GM18520 (cell line): ENCODE measurements around the gene FDXR.

ENCODE experiments used
- ATAC-seq: cut with Tn5 transposase; IDR thresholded peaks from one replicate; pipeline ENCODE4 v1.9.1; 2021; ENCODE audit not compliant: unreplicated experiment

Gene FDXR

DNA sequence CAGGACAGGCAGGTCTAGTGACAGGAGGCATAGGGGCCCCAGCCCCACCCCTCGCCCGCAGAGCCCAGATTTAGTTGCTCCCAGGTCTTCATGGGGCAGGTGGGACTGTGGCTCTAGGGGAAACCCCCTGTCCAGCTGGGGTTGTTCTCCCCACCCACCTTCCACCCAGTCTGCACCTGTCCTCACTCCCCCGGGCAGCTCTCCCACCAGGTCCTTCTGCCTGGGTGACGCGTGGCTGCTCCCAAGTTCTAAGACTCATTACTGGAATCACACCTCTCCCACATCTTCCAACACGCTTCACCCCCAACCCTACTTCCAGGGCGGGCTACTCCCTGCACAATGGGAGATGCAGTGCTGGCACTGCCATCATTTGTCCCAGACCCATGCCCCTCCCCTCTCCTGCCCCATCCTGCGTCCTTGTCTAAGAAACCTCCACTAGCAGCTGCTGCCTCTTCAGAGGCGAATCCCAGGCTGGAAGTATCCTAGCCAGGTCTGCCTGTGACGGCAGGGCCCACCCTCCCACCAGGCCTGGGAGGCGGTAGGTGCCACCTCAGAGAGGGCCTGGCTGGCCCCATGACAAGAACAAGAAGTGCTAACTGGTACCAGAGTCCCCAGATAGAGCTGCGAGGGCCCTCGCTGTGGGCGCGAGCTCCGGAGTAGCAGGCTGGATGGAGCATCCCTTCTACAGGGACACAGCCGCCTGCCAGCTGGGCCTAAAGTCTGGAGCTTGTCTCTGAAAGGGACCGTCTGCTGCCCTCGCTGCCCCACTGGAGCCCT lies 35.9 kb downstream of the FDXR start:
- ATAC-seq, result no peak

DNA sequence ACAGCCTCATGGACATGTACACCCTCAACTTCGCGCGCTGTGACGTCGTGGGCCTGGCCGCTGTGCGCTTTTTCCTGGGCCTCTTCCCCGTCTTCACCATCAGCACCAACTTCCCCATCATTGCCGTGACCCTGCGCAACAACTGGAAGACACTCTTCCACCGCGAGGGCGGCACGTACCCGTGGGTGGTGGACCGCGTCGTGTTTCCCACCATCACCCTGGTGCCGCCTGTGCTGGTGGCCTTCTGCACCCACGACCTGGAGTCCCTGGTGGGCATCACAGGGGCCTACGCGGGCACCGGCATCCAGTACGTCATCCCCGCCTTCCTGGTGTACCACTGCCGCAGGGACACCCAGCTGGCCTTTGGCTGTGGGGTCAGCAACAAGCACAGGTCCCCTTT lies 36.6 kb downstream of the FDXR start:
- ATAC-seq, result no peak

DNA sequence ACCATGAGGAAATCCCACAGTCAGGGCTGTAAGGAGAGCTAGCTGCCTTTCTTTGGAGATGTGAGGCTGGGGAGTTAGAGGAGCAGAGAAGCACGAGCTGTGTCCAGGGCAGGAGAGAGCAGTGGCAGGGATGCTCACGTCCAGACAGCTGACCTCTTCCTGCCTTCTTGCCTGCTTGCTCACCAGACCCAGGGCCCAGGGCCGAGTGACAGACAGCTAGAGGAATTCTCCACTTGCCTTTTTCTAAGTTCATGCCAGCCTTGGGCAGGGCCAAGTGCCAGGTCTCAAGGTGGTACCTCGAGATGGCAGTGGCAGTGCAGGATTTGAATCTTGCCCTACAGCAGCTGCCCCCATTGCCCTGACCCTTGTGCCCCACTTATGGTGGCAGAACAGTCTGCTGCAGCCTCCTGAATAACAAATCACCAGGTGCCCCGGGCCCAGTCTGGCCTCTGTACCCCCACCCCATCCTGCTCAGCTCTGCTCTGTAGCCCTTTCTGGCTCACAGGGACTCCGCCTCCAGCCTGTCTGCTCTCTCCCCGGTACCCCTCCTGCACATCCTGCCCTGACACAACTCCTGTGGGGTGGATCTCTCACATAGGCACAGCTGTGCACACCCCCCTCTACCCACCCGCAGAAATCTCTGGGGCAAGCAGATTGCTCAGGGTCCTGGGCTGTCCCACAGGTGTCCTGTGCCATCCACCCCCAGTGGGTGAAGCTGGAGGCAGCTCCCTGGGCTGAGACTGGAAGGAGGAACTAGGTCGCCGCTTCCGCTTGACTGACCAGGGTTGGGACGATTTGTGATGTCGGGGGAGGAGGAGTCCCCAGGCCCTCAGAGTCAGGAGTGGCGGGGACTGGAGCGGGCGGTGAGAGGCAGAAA lies 39.1 kb downstream of the FDXR start:
- ATAC-seq, result no peak

DNA sequence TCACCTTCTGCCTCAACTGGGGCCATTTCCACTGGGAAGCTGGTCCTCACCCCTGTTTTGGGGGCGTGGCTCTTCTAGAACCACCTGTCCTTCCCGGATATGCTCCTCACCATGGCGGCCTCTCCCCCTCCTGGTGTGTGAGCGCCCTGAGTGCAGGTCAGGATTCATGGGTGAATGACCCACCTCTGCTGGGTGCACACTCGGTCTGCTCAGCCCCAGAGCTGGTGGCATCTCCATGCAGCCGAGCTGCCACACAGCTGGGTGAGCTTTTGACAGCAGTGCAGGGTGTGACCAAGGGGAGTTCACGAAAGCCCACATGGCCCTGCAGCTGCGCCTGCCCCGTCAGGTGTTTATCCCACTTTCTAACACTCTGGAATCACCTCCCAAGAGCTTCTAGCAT lies 40.4 kb downstream of the FDXR start:
- ATAC-seq, result no peak

DNA sequence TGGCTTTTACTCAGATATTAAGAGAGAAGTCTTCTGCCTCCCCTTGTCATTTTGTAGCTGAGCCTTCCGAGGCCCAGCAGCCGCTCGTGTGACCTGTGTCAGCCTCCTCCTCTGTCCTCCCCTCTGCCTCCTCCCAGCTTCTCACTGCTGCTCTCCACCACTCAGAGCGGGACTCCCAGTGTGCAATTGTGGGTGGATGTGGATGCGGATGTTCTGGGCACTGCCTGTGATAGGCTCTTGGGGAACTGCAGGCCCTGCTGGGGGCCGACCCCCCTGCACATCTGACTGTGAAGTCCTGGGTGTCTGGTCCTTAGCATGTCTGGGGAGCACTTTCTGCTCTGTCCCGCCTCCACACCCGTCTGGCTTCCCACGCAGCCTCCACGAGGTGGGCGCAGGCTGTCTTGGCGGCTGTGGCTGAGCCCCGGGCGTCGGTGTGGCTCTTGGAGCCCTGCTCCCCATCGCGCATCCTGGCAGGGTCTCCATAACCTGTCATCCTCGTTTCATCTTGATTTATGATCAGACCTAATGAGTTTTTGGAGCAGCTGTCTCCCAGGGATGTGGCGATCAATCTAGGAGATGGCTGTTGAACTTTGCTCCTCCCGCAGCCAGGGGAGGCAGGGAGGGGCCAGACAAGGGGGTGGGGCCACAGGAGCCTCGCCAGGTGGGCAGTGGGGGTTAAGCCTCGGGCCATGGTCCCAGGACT lies 41.2 kb downstream of the FDXR start:
- no peak for ATAC-seq

DNA sequence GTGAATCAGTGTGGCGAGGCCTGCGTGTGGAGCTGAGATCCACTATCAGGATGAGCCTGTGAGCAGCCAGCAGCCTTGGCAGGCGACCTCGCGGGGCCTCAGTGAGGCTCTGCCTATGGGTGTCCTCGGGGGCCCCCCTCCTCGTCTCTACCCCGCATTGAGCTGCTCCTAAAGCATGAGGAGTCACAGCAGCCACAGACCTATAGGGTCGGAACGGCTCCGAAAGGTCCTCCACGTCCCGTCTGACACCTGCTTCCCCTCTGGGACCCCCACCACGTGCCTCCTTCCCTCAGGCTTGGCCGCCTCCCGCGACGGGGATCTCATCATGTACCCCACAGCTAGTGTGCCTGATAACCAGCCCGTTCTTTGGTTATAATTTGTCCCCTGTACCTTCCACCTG lies 41.9 kb downstream of the FDXR start:
- no peak for ATAC-seq

DNA sequence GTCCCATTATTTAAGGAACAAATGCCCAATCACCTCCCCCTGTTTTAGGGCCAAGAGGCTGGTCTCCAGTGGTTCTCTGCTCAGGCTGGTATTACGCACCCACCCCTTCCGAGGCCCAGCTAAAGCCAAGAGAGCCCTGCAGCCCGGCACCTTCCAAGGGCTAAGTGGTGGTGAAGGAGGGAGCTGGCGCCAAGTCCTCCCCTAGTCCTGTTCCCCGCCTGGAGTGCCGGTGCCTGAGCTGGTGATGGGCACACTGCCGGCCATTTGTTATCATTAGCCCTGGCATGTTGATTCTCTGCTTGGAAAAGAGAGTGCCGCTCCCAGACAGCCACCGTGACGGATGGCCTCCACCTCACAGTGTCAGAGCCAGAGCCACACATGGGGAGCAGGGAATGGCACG lies 45.0 kb downstream of the FDXR start:
- no peak for ATAC-seq

DNA sequence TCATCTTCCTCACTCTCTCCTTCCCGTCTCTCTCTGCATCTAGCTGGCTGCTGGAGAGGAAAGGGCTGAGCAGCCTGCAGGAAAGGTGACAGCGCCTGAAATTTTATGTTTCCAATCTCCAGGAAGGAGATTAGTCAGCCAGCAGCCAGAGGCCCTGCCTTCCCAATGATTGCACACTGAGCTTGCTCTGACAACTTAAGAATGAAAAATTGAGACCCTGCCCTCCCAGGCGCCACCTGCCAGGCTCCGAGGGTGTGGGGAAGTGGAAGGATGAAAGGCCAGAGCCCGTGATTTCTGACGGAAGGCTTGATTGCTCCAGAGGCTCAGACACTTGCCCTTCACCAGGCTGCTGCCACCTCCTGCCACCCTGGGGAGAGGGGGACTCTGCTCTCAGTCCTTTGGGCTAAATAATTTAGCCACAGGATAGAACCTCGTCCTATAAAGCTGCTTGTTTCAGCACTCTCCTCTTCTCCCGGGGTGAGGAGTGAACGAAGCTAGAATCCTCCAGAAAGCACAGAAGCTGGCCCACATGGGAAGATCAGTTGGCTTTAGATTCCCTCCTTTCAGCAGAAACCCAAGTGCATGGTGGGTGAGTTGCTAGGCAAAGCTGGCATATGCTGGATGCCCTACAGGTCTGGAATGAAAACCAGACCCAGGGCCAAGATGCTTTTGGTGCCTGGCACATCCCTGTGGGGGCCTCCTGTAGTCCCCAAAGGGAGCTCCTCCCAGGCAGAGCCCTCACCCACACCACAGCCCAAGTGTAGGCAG lies 46.7 kb downstream of the FDXR start:
- ATAC-seq, result no peak

DNA sequence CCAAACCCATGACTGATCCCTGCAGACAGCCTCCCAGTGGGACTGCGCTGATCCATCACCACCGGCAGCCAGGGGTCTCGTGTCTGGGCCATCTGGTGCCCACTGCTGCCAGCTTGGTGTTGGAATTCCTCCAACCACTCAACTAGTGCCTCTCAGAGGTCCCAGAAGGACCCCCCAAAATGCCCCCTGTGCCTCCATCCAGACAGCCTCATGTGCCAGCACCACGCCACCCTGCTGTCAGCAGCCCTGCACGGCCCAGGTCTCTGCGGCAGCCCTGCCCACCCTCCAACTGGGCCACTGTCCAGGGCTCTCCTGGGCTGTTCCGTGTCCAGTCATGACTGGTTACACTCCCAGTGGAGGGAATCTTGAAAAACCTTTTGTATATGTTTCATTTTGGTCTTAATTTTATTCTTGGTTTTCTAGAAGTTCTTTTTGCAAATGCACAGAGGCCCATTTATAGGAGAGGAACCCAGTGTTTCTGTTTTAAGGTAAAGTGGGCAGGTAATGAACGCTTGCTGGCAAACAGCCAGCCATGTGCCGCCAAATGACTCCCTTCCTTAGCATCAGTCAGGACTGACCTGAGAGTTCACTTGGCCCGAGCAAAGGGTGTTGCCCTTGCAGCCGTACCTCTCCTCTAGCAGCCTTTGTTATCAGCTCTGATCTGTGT lies 47.7 kb downstream of the FDXR start:
- no peak for ATAC-seq

DNA sequence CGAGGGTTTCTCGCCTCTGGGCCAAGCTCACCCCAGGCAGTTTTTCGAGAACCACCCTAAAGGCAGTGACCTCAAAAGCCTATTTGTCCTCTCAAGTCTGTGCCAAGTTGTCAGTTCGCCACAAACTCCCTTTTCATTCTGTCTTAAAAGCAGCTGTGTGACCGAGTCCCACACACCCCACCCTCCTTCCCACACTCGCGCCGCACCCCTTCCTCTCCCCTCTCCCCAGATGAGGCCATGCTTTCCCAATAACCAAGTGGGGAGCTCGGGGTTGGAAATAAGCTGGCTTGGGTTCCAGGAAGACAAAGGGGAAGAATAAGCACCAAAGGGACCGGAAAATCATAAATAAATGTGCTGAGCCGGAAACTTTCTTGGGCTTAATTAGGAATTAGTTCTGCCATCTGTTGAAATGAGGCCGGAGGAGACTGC lies 49.8 kb downstream of the FDXR start:
- no peak for ATAC-seq

DNA sequence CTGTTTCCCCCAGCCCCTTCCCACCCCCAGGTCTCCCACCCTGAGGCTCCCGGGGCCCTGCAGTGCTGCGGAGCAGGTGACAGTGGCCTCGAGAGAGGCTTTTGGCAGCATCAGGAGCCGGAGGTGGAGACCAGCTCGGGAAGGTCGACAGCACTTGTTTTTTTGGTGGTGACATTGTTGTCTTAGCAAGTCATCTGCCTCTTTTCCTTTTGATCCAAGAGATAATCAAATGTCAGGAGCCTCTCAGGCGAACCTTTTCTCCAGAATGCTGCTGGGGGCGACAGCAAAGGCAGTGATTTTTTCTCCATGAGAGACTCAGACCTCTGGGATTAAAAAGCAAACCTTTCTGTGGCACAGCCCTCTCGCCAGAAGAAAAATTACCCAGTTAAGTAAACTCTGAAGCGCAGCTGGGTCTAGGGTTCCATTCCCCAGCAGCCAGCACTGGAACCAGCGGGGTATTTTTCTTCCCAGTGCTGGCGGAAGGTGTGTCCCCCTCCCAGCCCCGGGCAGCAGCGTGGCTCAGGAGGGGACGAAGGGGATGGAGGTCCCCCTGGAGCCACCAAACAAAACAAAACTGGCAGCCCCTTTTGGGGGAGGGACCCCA lies 50.4 kb downstream of the FDXR start:
- ATAC-seq, result no peak

DNA sequence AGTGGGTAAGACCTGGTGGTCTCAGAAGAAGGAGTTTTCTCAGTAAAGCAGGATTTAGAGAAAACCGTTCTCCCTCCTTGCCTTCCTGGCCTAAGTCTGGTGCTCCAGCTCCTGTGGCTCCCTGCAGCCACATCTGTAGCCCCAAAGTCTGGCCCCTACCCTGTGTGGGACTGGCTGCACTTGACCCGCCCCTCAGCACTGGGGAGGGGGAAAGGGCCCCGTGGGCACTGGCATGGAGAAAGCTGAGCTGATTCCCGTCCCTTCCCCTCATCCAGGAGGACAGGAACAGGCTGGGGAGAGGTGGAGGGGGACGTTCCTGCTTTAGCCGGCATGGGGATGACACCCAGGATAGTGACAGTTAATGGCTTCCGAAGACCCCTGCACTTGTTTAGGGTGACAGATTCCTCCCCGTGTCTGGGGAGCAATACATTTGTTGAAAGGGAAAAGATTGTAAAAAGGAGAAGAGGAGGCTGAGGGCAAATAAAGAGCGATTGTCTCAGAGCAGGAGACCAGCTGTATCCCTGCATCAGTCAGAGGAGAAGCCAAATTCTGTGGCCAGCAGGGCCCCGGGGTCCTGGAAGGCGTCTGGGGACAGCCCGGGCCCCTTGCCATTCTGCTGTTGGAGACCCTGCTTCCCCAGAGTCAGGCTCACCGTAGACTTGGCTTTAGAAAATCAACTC lies 51.0 kb downstream of the FDXR start:
- no peak for ATAC-seq

DNA sequence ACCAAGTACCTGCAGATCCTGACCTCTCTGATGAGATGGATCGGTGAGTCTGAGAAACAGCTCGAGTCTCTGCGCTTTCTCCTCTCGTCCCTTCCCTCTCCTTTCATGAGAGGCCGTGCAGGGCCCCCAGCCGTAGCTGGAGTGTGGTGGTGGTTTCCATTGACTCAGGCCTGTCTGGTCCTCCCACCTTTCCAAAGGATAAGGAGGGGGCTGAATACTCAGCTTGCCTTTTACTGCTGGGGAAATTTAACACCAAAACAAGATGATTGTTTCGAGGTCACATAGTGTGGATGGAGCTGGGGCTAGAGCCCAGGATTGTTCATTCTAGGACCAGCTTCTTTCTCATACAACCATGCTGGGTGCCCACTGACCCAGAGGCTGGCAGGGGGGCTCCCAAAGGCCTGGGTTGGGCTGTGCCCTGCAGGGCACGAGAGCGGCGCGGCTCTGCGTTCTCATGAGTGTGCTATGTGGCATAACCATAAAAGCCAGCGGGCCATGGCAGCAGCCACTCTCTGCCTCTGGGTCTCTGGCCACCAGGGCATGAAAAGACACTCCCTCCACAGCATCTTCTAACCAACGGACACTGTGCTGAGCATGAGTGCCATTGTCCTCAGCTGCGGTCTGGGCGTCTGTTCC lies 52.9 kb downstream of the FDXR start:
- no peak for ATAC-seq

DNA sequence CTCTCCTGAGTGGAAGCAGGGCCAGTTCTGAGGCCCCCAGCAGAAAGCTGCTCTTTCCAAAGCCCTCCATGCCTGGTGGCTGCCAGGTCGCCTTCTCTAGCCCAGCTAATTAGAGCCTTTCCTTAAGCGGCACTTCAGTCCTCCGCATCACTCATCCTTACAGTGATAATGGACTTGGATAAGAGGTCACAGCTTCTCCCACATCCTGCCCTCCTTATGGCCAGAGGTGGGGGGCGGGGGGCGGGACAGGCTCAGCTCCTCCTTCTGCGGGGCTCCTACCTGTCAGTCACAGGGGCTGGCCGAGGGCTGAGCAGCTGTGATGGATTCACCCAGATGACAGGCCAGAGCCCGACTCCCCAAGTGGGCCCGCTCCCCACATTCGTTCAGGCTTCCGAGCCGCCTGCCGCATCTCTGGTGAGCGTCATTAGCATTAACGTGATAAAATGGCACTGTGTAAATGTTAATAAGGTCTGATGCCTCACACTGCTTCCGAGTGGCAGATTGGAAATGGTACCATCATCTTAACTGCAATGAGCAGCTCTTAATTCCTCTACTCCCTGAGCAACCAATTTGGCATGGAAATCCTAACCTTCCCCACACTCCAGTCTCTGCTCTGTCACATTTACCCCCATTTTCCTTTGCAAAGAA lies 54.4 kb downstream of the FDXR start:
- no peak for ATAC-seq

DNA sequence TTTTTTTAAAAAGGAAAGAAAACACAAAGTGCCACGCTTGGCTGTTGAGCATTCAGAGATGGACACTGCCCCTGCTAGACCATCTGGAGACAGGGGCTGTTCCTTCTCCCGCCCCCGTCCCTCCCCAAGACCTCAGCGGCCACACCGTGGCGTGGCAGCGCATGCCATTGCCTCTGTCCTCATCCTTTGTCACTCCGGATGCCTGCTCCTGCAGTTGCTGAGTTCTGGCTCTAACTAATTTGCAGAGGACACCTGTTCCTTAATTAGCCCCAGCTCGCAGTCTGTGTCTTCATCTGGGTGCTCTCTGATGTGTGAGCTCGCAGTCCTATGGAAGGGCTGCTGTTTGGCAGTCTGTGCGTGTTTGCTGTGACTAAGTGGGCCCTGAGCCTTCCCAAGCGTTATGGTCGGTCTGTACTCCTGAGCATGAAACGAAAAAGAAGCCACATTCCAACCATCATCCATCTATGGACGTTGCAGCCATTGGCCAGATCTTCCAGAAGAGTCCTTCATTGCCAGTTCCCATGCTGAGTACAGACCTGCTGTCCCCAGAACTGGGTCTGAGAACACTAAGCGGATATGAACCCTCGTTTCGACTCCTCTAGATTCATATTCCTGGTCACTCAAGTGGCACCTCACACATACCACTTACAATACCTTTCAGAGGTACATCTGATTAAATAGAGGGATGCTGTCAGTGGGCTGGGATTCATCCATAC lies 55.7 kb downstream of the FDXR start:
- no peak for ATAC-seq

DNA sequence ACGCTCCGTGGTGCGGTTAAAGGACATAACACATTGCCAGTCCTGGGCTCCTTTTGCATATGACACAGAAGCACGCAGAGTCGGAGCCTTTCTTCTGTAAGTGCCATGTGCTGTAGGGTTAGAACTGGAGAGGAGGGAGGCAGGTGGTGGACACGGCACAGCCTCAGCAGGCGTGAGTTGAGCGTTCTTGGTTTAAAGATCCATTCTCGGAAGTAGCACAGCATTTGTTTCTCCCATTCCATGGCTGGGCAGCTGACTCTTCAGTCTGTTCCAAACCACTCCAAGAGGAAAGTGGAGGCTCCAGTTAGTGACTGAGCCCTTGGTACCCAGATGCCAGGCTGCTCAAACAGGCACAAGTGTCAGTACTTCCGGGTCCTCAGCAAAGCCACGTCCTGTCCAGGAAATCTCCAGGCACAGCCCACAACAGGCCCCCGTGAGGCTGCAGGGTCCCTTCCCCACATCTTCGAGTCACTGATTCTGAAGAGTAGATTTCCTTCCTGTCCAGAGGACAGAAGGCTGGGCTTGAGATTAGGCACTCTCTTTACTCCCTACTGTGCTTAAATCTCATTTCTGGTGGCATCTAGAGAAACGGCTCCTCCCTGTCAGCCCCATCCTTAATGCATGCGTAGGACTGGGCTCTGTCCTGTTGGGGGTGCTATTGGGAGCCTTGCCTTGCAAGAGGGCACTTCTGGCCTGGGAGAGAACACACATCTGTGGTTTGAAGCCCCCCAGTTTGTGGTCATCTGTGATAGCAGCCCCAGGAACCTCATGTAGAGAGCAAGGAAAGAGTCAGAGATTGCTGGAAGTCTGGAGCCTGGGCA lies 57.0 kb downstream of the FDXR start:
- no peak for ATAC-seq

DNA sequence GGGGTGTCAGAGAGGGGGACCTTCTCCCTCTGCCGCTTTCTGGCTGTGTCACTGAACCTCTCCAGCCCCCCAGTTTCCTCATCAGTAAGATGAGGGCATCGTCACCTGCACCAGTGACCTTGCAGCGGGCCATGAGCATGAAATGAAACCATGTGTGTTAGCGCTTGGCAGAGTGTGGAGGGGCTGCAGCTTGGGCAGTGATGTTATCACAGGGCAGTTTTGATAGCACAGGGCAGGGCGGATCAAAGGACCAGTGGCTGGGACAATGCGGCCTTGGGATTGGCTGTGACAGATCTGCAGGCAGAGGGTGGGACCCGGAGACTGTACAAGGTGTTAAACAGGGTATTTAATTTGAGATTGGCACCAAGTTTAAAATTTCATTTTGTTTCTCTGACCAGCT lies 57.7 kb downstream of the FDXR start:
- no peak for ATAC-seq
